Stimulated activated CD8-positive, alpha-beta memory T cell treated with anti-CD3 and anti-CD28 coated beads, Interleukin-15, amount 100 ng/mL, for 4 hours (primary cell): ENCODE measurements around the gene GMFB.

Experiments
- DNase-seq, 2 donors: peaks; one replicate each; pipeline ENCODE4 v3.0.0-alpha.2; 2020; ENCODE audit warnings: low read depth in 2 of 2

Gene GMFB

DNA sequence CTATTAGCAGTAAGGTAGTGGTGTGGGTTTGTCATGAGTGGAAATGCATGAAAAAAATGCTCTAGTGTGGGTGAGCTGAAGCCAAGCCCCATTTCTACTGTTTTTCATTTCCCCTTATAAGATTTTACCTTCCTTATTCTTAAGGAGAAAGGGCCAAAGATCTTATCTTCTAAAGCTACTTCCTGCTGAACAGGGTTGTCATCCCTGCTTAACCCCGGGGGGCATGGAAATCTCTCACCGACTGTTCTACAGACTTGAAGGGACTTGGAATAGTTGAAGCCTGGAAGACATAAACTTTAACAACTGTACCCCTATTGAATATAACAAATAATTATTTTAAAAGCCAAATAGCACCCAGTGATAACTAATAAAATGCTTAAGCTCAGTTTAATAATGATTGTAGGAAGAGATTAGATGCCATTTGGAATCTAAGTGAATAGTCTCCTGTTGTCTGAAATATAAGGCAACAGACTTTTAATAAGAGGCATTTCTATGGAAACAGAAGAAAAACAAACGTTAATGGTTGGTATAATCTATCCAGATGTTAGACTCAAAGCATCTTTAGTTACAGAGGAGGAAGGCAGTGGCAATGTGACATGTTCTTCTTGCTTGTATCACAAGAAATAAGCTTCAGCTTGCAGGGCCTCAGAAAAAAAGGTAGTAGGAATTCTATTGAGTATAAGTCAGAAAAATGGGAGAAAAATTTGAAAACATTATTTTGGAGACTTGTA lies 1.8 kb upstream of the GMFB start:
- DNase-seq = no peak

DNA sequence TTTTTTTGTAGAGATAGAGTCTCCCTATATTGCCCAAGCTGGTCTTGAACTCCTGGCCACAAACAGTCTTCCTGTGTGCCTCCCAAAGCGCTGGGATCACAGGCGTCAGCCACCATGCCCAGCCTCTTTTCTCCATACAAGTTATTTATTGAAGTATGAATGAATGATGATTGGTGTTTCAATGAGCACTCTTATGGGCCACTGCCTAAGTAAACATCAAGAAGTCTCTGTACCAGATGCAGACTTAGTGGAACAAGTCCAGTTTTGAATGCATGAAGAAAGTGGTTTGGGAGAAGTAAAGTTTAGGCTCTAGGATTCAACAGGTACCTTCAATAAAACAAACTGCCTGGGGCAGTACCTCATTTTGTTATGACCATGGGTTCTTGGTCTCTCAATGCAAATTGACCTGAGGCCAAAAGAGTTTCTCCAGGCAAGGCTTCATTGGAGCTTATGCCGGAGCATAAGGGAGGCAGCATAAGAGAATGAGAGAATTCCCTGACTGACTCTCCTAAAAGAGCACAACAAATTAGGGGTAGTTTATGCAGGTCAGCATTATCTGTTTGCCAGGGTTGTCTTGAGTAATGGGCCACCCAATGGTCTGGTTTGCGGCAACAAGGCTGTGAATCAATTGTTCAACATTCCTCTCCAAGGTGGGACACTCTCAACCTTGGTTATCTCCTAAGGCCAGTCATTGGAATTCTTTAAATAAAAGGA lies 1.1 kb upstream of the GMFB start:
- no peak for DNase-seq

DNA sequence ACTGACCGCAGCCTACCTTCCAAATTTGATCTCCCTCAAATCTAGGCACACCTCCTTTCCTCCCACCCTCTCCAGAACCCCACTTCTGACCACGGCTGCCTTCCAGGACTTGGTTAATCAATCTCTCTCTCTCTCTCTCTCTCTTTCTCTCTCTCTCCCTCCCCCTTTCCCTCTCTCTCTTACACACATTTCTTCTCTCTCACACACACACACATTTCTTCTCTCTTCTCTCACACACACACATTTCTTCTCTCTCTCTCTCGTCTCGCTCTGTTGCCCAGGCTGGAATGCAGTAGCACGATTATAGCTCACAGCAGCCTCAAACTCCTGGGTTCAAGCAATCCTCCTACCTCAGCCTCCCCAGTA lies 521 bp upstream of the GMFB start:
- no peak for DNase-seq

DNA sequence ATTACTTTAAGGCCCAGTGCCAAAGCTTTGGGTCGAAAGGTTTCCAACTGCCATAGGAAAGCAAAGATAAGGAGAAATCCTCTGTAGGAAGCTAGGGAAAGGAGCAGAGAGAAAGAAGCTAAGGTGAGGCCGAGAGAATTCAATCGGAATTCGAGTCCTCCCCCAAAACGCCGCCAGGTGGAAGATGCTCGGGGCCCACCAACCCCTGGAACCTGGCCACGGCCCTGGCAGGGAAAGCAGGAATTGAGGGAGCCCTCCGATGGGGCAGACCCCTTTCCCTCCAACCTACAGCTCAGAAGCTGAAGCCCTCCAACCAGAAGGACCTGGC lies 498 bp downstream of the GMFB start:
- DNase-seq = no peak

DNA sequence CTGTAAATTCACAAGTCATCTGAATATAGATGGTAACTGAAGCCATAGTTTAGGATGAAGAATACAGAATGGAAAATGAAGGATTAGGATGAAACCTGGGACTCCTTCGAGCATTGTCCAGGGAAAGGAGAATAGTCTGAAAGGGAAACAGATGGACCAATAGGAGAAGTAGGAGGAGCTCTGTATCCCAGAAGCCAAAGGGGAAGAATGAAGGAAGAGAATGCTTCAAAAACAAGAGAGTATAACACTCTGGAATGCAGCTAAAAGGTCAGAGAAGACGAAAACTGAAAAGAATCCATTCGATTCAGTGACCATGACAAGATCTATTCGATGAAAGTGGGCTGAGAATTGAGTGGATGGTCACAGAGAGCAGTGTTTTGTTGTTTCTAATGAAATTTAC lies 1.0 kb downstream of the GMFB start:
- no peak for DNase-seq

DNA sequence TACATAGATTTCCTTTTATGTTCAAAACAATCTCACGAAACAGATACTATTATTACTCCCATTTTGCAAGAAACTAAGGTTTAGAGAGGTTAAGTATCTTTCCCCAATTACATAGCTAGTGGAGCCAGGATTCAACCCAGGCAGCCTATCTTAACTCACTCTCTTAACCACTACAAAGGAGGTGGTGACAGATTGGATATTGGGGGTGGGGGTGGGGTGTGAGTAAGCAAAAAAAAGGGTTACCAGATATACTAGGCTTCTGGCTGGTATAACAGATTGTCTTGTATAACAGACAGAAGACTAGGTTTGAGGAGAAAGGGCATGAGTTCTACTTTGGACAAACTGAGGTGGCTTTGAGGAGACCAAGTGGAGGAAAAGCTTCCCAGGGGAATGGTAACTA lies 2.1 kb downstream of the GMFB start:
- DNase-seq = no peak

DNA sequence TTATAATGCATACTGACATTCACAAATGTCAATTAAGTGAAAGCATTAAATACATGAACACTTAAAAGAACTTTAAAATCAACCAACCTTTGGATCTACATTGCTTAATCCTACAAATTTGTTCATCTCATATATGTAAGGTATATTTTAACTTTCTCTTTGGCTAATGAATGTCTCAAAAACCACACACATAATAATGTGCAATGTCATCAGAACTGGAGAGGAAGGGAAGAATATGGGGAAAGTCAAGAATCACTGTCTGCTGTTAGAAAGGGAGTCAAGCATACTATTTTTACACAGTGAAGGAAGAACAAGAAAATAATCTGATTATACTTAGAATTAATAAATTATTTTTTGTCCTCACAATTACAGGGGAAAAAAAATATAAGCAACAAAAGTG lies 4.9 kb downstream of the GMFB start:
- DNase-seq = no peak

DNA sequence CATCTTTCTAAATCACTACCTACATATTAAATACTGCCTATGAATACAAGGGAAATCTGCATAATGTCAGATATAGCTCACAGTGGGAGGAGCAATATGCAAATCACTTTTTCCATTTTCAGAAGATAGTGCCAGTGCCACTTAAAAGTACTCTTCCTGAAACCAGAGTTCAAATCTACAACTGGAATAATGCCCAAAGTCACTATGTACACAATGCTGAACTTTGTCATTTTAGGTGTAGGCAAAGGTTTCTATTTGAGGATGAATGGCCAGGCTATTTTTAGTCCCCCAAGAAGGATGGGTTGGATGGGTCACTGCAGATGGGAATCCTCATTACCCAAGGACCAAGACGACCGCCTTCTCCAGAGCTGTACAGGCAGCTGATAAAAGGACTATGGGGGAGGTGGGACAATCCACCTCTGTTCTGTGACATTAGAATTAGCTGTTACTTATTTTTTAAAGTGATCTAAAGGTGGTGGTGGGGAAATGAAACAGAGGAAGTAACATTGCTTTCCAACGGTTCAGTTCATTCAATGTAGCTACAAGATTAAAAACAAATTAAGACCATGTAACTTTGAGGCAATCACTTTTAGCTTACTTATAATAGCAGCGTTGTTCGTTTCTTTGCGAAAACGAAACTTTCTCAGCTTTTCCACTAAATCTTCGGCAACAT lies 5.6 kb downstream of the GMFB start:
- no peak for DNase-seq

DNA sequence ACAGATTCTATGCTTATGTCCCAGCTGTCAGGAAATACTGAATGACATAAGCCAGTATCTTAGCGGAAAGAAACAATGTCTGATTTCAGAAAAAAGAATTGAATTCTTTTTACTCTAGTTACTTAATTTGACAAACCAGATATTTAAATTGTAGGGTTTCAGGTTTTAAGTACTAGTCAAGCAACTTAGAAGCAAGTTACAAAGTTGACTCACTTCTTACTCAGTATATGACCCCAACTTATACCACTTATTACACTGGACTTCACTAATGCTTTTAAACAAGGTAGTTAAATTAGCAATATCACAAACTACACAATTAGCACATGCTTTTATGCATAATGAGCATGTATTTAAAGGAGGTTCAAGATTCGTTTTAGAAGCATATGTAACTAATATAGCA lies 7.1 kb downstream of the GMFB start:
- no peak for DNase-seq

DNA sequence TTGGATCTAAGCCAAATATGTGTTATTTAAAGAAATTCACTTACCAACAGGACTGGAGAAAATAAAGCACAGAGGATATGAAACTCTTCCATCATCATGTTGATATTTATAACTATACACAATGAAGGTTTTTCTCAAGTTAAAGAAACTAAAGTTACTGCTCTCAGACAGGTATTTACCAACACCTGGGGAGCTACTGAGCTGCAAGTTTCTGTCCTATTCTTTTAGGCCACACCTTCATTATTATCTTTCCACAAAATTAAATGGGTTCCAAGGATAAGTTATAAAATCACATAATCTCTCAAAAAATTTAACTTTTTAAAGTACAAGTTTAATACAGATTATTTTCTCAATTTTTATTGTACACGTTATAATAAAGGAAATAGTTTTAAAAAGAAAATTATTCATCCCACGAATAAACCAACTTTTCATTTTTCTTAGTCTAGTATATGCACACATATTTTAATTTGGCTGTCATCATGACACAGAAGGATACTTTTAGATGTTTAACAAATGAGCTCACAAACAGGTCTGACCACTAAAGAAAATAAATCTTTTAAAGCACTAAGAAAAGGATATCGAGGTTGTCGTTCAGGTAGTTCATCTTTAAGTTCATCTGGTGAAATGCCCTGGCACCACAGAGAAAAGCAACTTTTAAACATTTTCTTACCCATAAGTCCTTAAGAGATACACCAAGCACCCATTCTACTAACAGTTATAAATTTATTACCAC lies 7.8 kb downstream of the GMFB start:
- DNase-seq = no peak

DNA sequence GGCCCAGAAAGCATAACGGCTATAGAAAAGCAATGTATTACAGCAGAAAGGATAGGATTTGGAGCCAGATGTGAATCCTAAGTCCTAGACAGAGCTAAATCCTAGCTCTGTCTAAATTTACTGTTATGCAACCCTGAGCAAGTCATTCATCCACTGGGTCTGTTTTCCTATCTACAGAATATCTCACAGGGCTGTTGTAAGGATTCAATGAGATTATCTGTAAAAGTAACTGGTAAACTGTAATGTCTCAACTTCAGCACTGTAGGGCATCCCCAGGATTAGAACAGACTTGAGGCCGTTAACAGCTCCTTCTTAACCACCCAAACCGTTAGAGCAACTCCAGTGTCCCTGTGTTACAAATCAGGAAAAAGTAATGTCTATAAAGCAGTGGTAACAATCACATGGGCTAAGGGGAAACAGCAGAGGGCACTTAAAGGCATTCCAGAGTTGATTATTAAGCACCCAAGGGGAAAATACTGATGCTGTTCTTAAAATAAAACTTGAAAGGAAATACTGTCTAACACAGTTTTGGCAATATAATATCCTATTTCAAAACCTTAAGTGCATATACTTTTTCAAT lies 10.1 kb downstream of the GMFB start:
- DNase-seq = no peak

DNA sequence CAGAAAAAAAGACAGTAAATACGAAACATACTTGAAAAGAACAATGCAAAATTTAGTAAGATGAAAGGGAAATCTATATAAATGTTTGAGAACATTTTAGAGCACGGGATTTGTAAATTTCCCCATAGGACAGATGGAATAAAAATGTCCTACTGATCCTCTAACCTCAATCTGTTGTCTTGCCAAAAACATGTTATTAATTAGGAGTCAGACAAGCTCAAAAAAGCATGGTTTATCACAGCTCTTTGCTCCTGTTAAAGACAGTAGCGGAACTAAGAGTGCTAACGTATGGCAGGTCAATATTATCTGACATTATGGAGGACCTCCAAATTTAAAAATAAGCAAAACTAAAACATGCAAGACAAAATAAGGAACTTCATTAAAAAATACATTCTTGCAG lies 12.9 kb downstream of the GMFB start:
- DNase-seq = no peak

DNA sequence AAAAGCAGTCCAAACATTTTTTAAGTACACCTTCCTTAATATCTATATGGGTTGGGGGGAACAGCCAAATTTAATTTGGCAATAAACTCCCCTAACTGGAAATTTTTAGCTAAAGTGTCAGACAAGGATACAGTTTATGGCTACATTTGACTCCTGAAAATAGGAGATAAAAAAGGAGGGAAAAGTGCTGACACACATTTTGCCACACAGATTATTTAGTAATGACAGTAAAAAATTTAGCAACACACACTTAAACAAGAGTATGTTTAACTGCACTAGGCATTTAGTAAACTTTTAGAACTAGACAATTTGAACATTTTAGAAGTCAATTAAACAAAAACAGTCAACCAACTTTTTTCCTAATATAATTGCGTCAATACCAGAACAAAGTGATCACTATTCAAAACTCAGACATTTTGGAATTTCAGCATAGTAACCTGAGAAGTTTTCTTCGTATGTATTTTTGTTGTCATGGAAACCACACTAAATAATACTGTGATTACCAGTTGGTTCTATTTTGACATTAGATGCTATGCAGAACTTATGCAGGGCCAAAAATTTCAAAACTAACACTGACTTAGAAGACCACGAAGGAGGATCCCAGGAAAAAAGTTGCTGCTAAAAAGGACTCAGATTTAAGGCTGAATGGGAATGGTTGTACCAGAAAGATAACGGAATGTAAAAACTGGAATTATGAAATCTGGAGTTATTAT lies 13.4 kb downstream of the GMFB start:
- no peak for DNase-seq

DNA sequence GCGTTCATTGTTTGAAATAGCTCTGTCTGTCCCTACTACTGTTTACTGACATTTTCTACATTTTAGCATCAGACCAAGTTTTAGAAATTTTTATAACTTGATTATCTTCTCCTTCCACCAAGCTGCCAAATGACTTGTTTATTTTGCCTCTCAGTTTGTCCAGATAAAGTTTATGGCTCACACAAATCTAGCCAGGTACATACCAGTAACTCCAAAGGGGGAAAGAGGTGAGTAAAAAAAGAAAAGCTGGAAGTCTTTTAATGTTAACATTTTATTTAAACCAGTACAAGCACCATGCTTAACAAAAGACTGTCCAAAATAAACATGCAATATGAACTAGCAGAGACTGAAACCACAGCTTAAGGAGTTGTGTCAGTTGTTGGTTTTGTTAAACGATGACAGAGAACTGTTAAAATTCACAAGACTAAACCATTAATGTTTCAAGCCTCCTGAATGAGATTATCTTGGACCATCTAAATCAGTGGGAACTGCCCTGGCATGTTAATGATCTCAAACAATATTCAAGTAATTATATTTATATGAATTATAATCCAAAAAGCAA lies 14.5 kb downstream of the GMFB start:
- no peak for DNase-seq

DNA sequence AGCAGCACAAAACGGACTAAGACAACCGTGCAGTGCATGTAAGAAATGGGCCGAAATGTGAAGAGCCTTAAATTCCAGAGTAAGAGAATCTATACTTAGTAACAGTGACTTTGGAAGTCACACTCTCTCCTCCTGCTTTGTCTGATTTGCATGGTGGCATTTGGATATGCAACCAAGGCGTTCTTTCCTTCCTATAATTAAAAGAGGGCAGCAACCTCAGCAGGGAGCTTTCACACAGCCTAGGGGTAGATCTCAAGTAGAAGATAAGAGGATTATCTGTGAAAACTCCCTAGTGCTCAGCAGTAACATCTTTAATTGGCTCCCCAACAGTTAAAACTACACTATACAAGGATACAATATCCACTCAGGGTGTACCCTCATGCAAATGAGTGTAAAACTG lies 16.5 kb downstream of the GMFB start:
- DNase-seq = no peak

DNA sequence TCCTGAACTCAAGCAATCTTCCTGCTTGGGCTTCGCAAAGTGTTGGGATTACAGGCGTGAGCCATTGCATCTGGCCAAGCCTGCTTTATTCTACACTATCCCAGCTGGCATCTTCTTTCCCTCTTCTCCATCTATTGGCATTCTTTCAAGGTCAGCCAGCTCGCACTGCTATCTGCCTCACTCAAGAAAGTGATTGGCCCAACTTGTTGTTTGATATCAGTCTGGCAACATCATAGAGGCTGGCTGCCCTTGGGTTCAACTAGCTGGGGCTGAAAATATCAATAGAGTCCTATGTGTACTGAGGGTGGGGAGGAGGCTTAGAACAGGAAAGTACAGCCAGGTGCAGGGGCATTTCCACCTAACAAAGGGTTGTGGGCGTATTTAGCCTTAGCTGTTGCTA lies 17.1 kb downstream of the GMFB start:
- DNase-seq = no peak

DNA sequence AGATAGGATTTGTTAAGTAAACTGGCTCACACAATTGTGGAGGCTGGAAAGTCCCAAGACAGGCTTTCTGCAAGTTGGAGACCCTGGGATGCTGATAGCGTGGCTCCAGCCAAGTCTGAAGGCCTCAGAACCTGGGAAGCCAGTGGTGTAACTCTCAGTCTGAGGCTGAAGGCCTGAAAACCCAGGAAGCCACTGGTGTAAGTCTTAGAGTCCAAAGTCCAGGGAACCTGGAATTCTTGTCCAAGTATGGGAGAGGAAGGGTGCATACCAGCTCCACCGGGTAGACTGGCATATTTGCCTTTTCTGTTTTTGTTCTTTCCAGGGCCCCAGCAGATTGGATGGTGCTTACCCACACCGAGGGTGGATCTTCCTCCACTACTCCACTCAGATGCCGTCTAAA lies 18.1 kb downstream of the GMFB start:
- DNase-seq = no peak

DNA sequence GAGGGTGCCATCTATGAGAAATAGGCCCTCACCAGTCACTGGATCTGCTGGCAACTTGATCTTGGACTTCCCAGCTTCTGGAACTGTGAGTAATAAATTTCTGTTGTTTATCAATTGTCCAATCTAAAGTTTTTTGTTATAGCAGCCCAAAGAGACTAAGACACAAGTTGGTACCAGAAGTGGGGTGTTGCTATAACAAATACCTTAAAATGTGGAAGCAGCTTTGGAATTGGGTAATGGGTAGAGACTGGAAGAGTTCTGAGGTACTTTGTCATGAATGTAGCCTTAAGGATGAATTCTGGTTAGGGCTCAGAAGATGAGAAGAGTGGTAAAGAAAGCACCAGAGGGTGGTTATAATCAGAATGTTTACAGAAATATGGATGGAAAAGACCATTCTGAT lies 21.5 kb downstream of the GMFB start:
- no peak for DNase-seq

DNA sequence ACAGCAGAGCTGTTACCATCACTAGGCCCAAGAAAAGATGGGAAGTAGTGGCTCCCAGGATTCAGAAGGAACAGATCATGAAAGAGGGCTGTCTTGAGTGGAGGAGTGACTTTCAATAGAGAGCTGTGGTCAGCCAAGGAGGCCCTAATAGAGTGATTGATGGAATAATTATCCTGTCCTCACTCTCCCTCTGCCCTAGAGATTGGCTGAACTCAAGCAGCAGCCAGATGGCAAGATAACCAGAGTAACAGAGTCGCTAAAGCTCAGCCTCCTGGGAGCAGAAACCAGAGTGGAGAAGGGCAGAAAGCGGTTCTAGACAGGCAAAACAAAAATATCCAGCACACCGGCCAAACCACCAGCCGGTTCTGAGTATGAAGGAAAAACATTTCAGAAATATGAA lies 23.1 kb downstream of the GMFB start:
- no peak for DNase-seq

DNA sequence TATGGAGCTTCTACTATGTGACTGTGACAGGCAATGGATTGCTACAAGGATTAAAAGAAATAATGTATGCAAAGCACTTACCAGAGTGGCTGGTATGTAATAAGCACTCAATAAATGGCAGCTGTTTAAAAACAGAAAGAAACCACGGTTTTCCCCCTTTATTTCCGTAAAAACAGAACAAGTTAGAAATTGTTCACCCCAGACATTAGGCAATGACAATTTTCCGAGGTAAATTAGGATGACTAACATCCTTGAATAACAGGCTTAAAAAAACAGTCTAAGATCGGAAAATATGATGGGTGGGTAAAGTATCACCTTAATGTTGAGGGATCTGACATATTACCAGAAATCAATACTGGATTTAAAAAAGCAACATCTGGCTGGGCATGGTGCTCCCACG lies 26.7 kb downstream of the GMFB start:
- no peak for DNase-seq

DNA sequence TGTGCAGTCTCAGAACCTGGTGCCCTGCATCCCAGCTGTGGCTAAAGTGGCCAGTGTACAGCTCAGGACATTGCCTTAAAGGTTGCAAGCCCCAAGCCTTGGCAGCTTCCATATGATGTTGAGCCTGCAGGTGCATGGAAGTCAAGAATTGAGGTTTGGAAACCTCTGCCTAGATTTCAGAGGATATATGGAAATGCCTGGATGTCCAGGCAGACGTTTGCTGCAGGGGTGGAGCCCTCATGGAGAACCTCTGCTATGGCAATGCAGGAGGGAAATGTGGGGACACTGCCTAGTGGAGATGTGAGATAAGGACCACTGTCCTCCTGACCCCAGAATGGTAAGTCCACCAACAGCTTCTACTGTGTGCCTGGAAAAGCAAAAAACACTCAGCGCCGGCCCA lies 29.7 kb downstream of the GMFB start:
- DNase-seq = no peak
